SK-N-SH (cell line): ENCODE data around the gene RHCE. TPM values are rescaled to one million over a fixed set of nuclear protein-coding genes. Genes with fewer than 3 reads are reported as not detected.

Experiments used
- CTCF ChIA-PET: fragments of 300-600, 350-600 bp; formaldehyde crosslinking; extraction: SDS; loops from one replicate; lab custom pipeline; 2021; lab: Yijun Ruan, JAX
- POLR2A ChIA-PET: fragments of 350-600 bp; sonication (Branson Sonifier 250); formaldehyde crosslinking; extraction: SDS; loops from one replicate; lab custom pipeline; 2020; ENCODE audit warnings: antibody characterized with exemption, inconsistent platforms; lab: Yijun Ruan, JAX
- DNase-seq: peaks from one replicate; pipeline ENCODE4 v3.0.0; 2012
- H2AFZ ChIP-seq: fragments of 200-600 bp; sonication (generic); 2 replicates; pipeline ENCODE4 v1.8.1; 2016; ENCODE audit warnings: antibody characterized with exemption, mild to moderate bottlenecking, low read depth
- H3F3A ChIP-seq: fragments of 200-600 bp; sonication (generic); replicated peaks from 2 replicates; pipeline ENCODE3; 2016; ENCODE audit warnings: antibody characterized with exemption, mild to moderate bottlenecking; ENCODE audit not compliant: insufficient read depth
- H3K27ac ChIP-seq, 2 experiments: fragments of 200-500 bp in 1 of 2; fragments of 200-600 bp in 1 of 2; sonication (Bioruptor generic) in 1 of 2; sonication (generic), shearing (Covaris generic) in 1 of 2; 2 replicates each; pipeline versions ENCODE4 v1.5.1 to v1.6.1; 2014 to 2016; ENCODE audit warnings: low read depth in 2 of 2, inconsistent platforms in 1 of 2, low read length in 1 of 2, mild to moderate bottlenecking in 1 of 2, mixed read lengths in 1 of 2
- H3K27me3 ChIP-seq: fragments of 200-600 bp; sonication (generic), shearing (Covaris generic); 2 replicates; pipeline ENCODE4 v1.6.1; 2016; ENCODE audit warnings: mixed run types; ENCODE audit not compliant: insufficient read depth
- H3K36me3 ChIP-seq, 2 experiments: fragments of 200-500 bp in 1 of 2; fragments of 200-600 bp in 1 of 2; sonication (Bioruptor generic) in 1 of 2; sonication (generic) in 1 of 2; replicated peaks in 1 of 2; 2 replicates each; pipeline versions ENCODE3 to v1.5.1; 2014 to 2016; ENCODE audit warnings: low read length in 1 of 2, mild to moderate bottlenecking in 1 of 2; ENCODE audit not compliant: insufficient read depth in 2 of 2, control insufficient read depth in 1 of 2
- H3K4me1 ChIP-seq, 2 experiments: fragments of 200-500 bp in 1 of 2; fragments of 200-600 bp in 1 of 2; sonication (Bioruptor generic) in 1 of 2; sonication (generic), shearing (Covaris generic) in 1 of 2; 2 replicates each; pipeline versions ENCODE4 v1.5.1 to v1.6.1; 2014 to 2016; ENCODE audit warnings: low read depth in 1 of 2, low read length in 1 of 2, mixed run types in 1 of 2; ENCODE audit not compliant: insufficient read depth in 2 of 2, control insufficient read depth in 1 of 2
- H3K4me2 ChIP-seq: fragments of 200-600 bp; sonication (generic), shearing (Covaris generic); 2 replicates; pipeline ENCODE4 v1.6.1; 2017; ENCODE audit warnings: mixed run types
- H3K4me3 ChIP-seq, 2 experiments: fragments of 200-500 bp in 1 of 2; fragments of 200-600 bp in 1 of 2; sonication (Bioruptor generic) in 1 of 2; sonication (generic), shearing (Covaris generic) in 1 of 2; 2 replicates each; pipeline versions ENCODE4 v1.5.1 to v1.8.1; 2014 to 2016; ENCODE audit warnings: low read depth in 2 of 2, inconsistent platforms in 1 of 2, low read length in 1 of 2, mild to moderate bottlenecking in 1 of 2, mixed read lengths in 1 of 2, moderate library complexity in 1 of 2
- H3K79me2 ChIP-seq: fragments of 200-600 bp; sonication (generic); 2 replicates; pipeline ENCODE4 v1.8.1; 2017; ENCODE audit warnings: mild to moderate bottlenecking; ENCODE audit not compliant: insufficient read depth
- H3K9ac ChIP-seq: fragments of 200-600 bp; sonication (generic); 2 replicates; pipeline ENCODE4 v1.6.1; 2017; ENCODE audit warnings: mixed run types
- H3K9me2 ChIP-seq: fragments of 200-600 bp; sonication (generic); 2 replicates; pipeline ENCODE4 v1.6.1; 2017; ENCODE audit warnings: mixed run types
- H3K9me3 ChIP-seq: fragments of 200-600 bp; sonication (generic); 2 replicates; pipeline ENCODE4 v1.6.1; 2017; ENCODE audit warnings: mixed run types, mild to moderate bottlenecking, moderate library complexity
- H4K20me1 ChIP-seq: fragments of 200-600 bp; sonication (generic); 2 replicates; pipeline ENCODE4 v1.6.1; 2017; ENCODE audit warnings: mild to moderate bottlenecking, mixed run types; ENCODE audit not compliant: insufficient read depth
- CHD2 ChIP-seq: fragments of 150-350 bp; IDR thresholded peaks from 2 replicates; pipeline ENCODE4 v1.6.1; 2018; ENCODE audit warnings: low read length; ENCODE audit not compliant: partially characterized antibody
- CTCF ChIP-seq: fragments of 200-600 bp; sonication (generic); IDR thresholded peaks from 2 replicates; pipeline ENCODE4 v1.6.1; 2017; ENCODE audit warnings: antibody characterized with exemption, mild to moderate bottlenecking, moderate library complexity
- ELF1 ChIP-seq: IDR thresholded peaks from 2 replicates; pipeline ENCODE4 v1.4.0; 2012
- EP300 ChIP-seq, 2 experiments: IDR thresholded peaks; 2 replicates each; pipeline versions ENCODE4 v1.4.0 to v1.6.1; 2012; ENCODE audit warnings: borderline replicate concordance in 1 of 2, low read depth in 1 of 2, low read length in 1 of 2
- EZH2phosphoT487 ChIP-seq: fragments of 200-600 bp; sonication (generic); IDR thresholded peaks from 2 replicates; pipeline ENCODE4 v1.6.1; 2017; ENCODE audit warnings: low read depth, mixed run types, mild to moderate bottlenecking, antibody characterized with exemption, moderate library complexity, borderline replicate concordance
- FOSL2 ChIP-seq: IDR thresholded peaks from 2 replicates; pipeline ENCODE4 v1.4.0; 2012; ENCODE audit warnings: low read depth, mild to moderate bottlenecking, moderate library complexity, borderline replicate concordance
- GABPA ChIP-seq: IDR thresholded peaks from 2 replicates; pipeline ENCODE4 v1.4.0; 2012; ENCODE audit warnings: low read depth, mild to moderate bottlenecking
- IRF3 ChIP-seq: fragments of 150-350 bp; IDR thresholded peaks from 2 replicates; pipeline ENCODE4 v1.6.1; 2016; ENCODE audit warnings: mild to moderate bottlenecking, low read depth, low read length
- JUND ChIP-seq: IDR thresholded peaks from 2 replicates; pipeline ENCODE4 v1.4.0; 2012
- MAX ChIP-seq: IDR thresholded peaks from 2 replicates; pipeline ENCODE4 v1.4.0; 2012; ENCODE audit warnings: low read depth
- MXI1 ChIP-seq: IDR thresholded peaks from 2 replicates; pipeline ENCODE4 v1.6.1; 2012; ENCODE audit warnings: mild to moderate bottlenecking, low read depth, low read length, improper control_type of control experiment
- NFIC ChIP-seq: IDR thresholded peaks from 2 replicates; pipeline ENCODE4 v1.4.0; 2012; ENCODE audit warnings: borderline replicate concordance
- NRF1 ChIP-seq: IDR thresholded peaks from 2 replicates; pipeline ENCODE4 v1.6.1; 2012; ENCODE audit warnings: low read depth, mild to moderate bottlenecking, low read length
- PBX3 ChIP-seq: IDR thresholded peaks from 2 replicates; pipeline ENCODE4; 2012
- POLR2AphosphoS5 ChIP-seq: IDR thresholded peaks from 2 replicates; pipeline ENCODE4 v1.6.1; 2012; ENCODE audit warnings: low read depth, low read length
- RAD21 ChIP-seq: IDR thresholded peaks from 2 replicates; pipeline ENCODE4 v1.6.1; 2012; ENCODE audit warnings: mild to moderate bottlenecking, low read length
- RXRA ChIP-seq: IDR thresholded peaks from 2 replicates; pipeline ENCODE4 v1.4.0; 2012; ENCODE audit warnings: low read depth, mild to moderate bottlenecking, borderline replicate concordance
- SMC3 ChIP-seq: IDR thresholded peaks from 2 replicates; pipeline ENCODE4 v1.6.1; 2012; ENCODE audit warnings: low read depth, low read length, improper control_type of control experiment
- TAF1 ChIP-seq: IDR thresholded peaks from 2 replicates; pipeline ENCODE4 v1.6.1; 2012; ENCODE audit warnings: low read depth, mild to moderate bottlenecking, low read length, moderate library complexity, borderline replicate concordance
- YY1 ChIP-seq: IDR thresholded peaks from 2 replicates; pipeline ENCODE4 v1.4.0; 2012; ENCODE audit warnings: low read depth, mild to moderate bottlenecking
- WGBS: methylation state at CpG from one replicate; pipeline ENCODE4 v1.1.6; 2017; ENCODE audit warnings: low lambda C conversion rate; 5-methylcytosine and 5-hydroxymethylcytosine counted together
- polyA plus RNA-seq, 3 experiments: library from polyadenylated mRNA; depleted of rRNA; stranded (reverse); fragments of >200 nt; gene quantifications; 2 replicates each; pipeline ENCODE4 v1.2.3, GENCODE V29; 2012

RHCE gene
- polyA plus RNA-seq, 1 of the 3 experiments (the other 2 are of a cell fraction) = 0.54 TPM

- POLR2A ChIA-PET = interaction anchor here (1.2 kb wide), 1 partner anchor 9 kb away, joined by 5 read pairs; no protein-coding TSS in a partner anchor
- CTCF ChIA-PET = interaction anchor here (1.6 kb wide), 1 partner anchor 13 kb away, joined by 4 read pairs; no protein-coding TSS in a partner anchor
- peaks cover 64% of the 10 kb centered on the region for H3K79me2 ChIP-seq
- H3F3A ChIP-seq = peaks cover 4% of the 10 kb centered on the region
- H3K4me3 ChIP-seq = no peak overlapping the region
- no peaks in the 10 kb centered on the region for H3K9me3 ChIP-seq
- peak overlapping the region in 1 of 2 experiments; percentile 39; a peak in 1 of 4 replicates for H3K27ac ChIP-seq
- 75% methylated on average over 3 of the region's 3 CpGs for WGBS
- peaks cover 27 to 59% of the 10 kb centered on the region in 2 experiments for H3K36me3 ChIP-seq
- no peak overlapping the region for H2AFZ ChIP-seq
- no peaks in the 10 kb centered on the region; a peak in 2 of 4 replicates for H3K4me1 ChIP-seq
- no peak overlapping the region for H3K4me2 ChIP-seq
- no peak overlapping the region for H3K9ac ChIP-seq
- H3K9me2 ChIP-seq = no peaks in the 10 kb centered on the region
- TF ChIP-seq PBX3 = no peak
- TF ChIP-seq MXI1 = peak; percentile 70; the same call in 1 of the 2 replicates
- TF ChIP-seq RXRA = no peak
- TF ChIP-seq YY1 = no peak
- no peak for TF ChIP-seq SMC3
- H3K27me3 ChIP-seq = no peaks in the 10 kb centered on the region
- no peak for DNase-seq
- peaks cover 7% of the 10 kb centered on the region for H4K20me1 ChIP-seq
Measured at GRCh38 chr1:25460020-25460419, 39.4 kb upstream of the RHCE start.

GRCh38 chr1:25458541-25459298 lies 38.1 kb upstream of the RHCE start:
- ChIA-PET CTCF (interaction anchor here (0.8 kb wide), 1 partner anchor 31 kb away, joined by 3 read pairs; no protein-coding TSS in a partner anchor), POLR2A (no interaction called here)
- Histone ChIP-seq H3K79me2 (peaks cover 53% of the 10 kb centered on the region), H2AFZ (no peak overlapping the region), H3K4me3 (no peak overlapping the region), H3K4me1 (no peaks in the 10 kb centered on the region; a peak in 2 of 4 replicates), H3K9me2 (no peaks in the 10 kb centered on the region), H3K9me3 (no peaks in the 10 kb centered on the region), H3F3A (peaks cover 4% of the 10 kb centered on the region), H3K9ac (no peak overlapping the region), H4K20me1 (peaks cover 7% of the 10 kb centered on the region), H3K27ac (peak overlapping the region in 1 of 2 experiments; percentile 30; a peak in 2 of 4 replicates), H3K27me3 (no peaks in the 10 kb centered on the region), H3K36me3 (peaks cover 32 to 60% of the 10 kb centered on the region in 2 experiments), H3K4me2 (no peak overlapping the region)
- no peak for TF ChIP-seq NRF1
- no peak for TF ChIP-seq GABPA
- no peak for TF ChIP-seq NFIC
- TF ChIP-seq IRF3 = no peak
- TF ChIP-seq CHD2 = no peak
- no peak for TF ChIP-seq CTCF
- no peak for TF ChIP-seq RAD21
- TF ChIP-seq JUND = no peak
- TF ChIP-seq YY1 = no peak
- no peak for TF ChIP-seq FOSL2
- TF ChIP-seq EZH2phosphoT487 = no peak
- no peak for TF ChIP-seq ELF1
- TF ChIP-seq MAX = no peak
- TF ChIP-seq SMC3 = no peak
- TF ChIP-seq EP300 (IDR thresholded peaks at IDR 0.05; ENCODE audit: borderline replicate concordance in 1 of 2, low read depth in 1 of 2, low read length in 1 of 2) = no peak
- TF ChIP-seq POLR2AphosphoS5 = no peak
- no peak for TF ChIP-seq TAF1
- no peak for DNase-seq
- WGBS = 98% methylated on average over 7 of the region's 7 CpGs
